Progenitor cell of endocrine pancreas (in vitro differentiated cells): ENCODE measurements around the gene NCAPD3. TPM values are rescaled to one million over a fixed set of nuclear protein-coding genes. Genes with fewer than 3 reads are reported as not detected.

Experiments
- DNase-seq: peaks from one replicate; pipeline ENCODE4 v3.0.0; 2021; ENCODE audit warnings: low spot score; ENCODE audit not compliant: unreplicated experiment
- H3K27ac Mint-ChIP-seq: 2 replicates; pipeline ENCODE4 v1.8.0; 2021; ENCODE audit warnings: mild to moderate bottlenecking, moderate library complexity, mixed read lengths
- H3K27me3 Mint-ChIP-seq: 2 replicates; pipeline ENCODE4 v1.8.0; 2021; ENCODE audit warnings: mixed read lengths
- H3K36me3 Mint-ChIP-seq: 2 replicates; pipeline ENCODE4 v1.8.0; 2022; ENCODE audit warnings: mixed read lengths; ENCODE audit not compliant: insufficient read depth
- H3K4me1 Mint-ChIP-seq: 2 replicates; pipeline ENCODE4 v1.8.0; 2021; ENCODE audit warnings: low read depth, mixed read lengths
- H3K4me3 Mint-ChIP-seq: 2 replicates; pipeline ENCODE4 v1.8.0; 2021; ENCODE audit warnings: low read depth, mild to moderate bottlenecking, moderate library complexity, mixed read lengths
- H3K9me3 Mint-ChIP-seq: 2 replicates; pipeline ENCODE4 v1.8.0; 2021; ENCODE audit warnings: low read depth, mixed read lengths
- CTCF ChIP-seq: fragments of 200-600 bp; sonication (generic); IDR thresholded peaks from one replicate; pipeline ENCODE4 v1.5.0; 2021; ENCODE audit warnings: antibody characterized with exemption, mild to moderate bottlenecking; ENCODE audit not compliant: unreplicated experiment
- total RNA-seq: library from RNA; stranded (reverse); gene quantifications from 2 replicates; pipeline ENCODE4 v1.2.1, GENCODE V29; 2021

Gene NCAPD3
- total RNA-seq, 1 donor from 2014 or later, result 30.0 TPM

- Mint-ChIP-seq H3K4me1 (peaks cover 14% of the 10 kb centered on the region), H3K4me3 (peak overlapping the region; percentile 90), H3K9me3 (no peaks in the 10 kb centered on the region), H3K36me3 (no peaks in the 10 kb centered on the region), H3K27me3 (no peaks in the 10 kb centered on the region), H3K27ac (peak overlapping the region; percentile 96)
- DNase-seq, result peak; percentile 50
- no peak for TF ChIP-seq CTCF
Observed at GRCh38 chr11:134224710-134225664, 1.2 kb upstream of the NCAPD3 start.

GRCh38 chr11:134223121-134223520 is 646 bp downstream of the NCAPD3 start:
- Mint-ChIP-seq H3K27me3 (no peaks in the 10 kb centered on the region), H3K36me3 (peaks cover 3% of the 10 kb centered on the region), H3K27ac (peak overlapping the region; percentile 86), H3K4me1 (peaks cover 14% of the 10 kb centered on the region), H3K9me3 (no peaks in the 10 kb centered on the region), H3K4me3 (peak overlapping the region; percentile 80)
- no peak for TF ChIP-seq CTCF
- DNase-seq, result no peak

GRCh38 chr11:134216816-134217215 is 7.0 kb downstream of the NCAPD3 start:
- H3K27ac Mint-ChIP-seq, result no peak overlapping the region
- H3K36me3 Mint-ChIP-seq, result peaks cover 3% of the 10 kb centered on the region
- no peaks in the 10 kb centered on the region for H3K4me1 Mint-ChIP-seq

GRCh38 chr11:134215836-134216235 is 7.9 kb downstream of the NCAPD3 start:
- H3K27me3 Mint-ChIP-seq, result no peaks in the 10 kb centered on the region
- H3K36me3 Mint-ChIP-seq, result peaks cover 6% of the 10 kb centered on the region
- H3K4me3 Mint-ChIP-seq, result no peak overlapping the region
- H3K27ac Mint-ChIP-seq, result no peak overlapping the region
- no peak for TF ChIP-seq CTCF
- no peak for DNase-seq
- H3K9me3 Mint-ChIP-seq, result no peaks in the 10 kb centered on the region
- no peaks in the 10 kb centered on the region for H3K4me1 Mint-ChIP-seq

More at GRCh38 chr11:134216816-134217215, 7.0 kb downstream of the NCAPD3 start:
- no peak for TF ChIP-seq CTCF
- no peaks in the 10 kb centered on the region for H3K9me3 Mint-ChIP-seq
- no peak for DNase-seq
- no peak overlapping the region for H3K4me3 Mint-ChIP-seq
- no peaks in the 10 kb centered on the region for H3K27me3 Mint-ChIP-seq

GRCh38 chr11:134207538-134208239 is 16.1 kb downstream of the NCAPD3 start:
- peak; percentile 80 for TF ChIP-seq CTCF
- DNase-seq, result peak; percentile 32

More at GRCh38 chr11:134207538-134208239, 16.1 kb downstream of the NCAPD3 start:
- Mint-ChIP-seq H3K9me3 (no peaks in the 10 kb centered on the region), H3K27ac (peak overlapping the region; percentile 33), H3K4me3 (no peak overlapping the region), H3K4me1 (no peaks in the 10 kb centered on the region), H3K36me3 (peaks cover 12% of the 10 kb centered on the region), H3K27me3 (no peaks in the 10 kb centered on the region)
